Stimulated activated CD8-positive, alpha-beta memory T cell treated with anti-CD3 and anti-CD28 coated beads, Interleukin-12 subunit alpha, Interleukin-12 subunit beta, amount 100 ng/mL, for 24 hours (primary cell): ENCODE measurements around the gene SMC1B.
"Not testable (repeated sequence)": the region's sequence is repeated elsewhere in the genome, so short reads cannot be mapped to it uniquely, and the experiment has no call there.

Experiments
- DNase-seq: peaks from one replicate; pipeline ENCODE4 v3.0.0-alpha.2; 2020; ENCODE audit errors: extremely low read depth

Gene SMC1B

DNA sequence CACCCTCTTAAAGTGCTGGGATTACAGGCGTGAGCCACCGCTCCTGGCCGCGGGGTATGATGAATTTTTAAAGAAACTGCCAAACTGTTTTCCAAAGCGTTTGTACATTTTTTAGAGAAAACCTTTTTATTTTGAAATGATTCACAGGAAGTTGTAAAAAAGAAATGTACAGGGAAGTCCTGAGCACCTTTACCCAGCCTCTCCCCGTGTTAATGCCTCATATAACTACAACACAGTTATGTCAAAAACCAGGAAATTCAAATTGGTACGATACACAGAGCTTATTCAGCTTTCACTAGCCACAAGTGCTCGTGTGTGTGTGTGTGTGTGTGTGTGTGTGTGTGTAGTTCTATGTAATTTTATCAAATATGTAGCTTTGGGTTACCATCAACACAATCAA is 110.6 kb downstream of the SMC1B start:
- no peak for DNase-seq

DNA sequence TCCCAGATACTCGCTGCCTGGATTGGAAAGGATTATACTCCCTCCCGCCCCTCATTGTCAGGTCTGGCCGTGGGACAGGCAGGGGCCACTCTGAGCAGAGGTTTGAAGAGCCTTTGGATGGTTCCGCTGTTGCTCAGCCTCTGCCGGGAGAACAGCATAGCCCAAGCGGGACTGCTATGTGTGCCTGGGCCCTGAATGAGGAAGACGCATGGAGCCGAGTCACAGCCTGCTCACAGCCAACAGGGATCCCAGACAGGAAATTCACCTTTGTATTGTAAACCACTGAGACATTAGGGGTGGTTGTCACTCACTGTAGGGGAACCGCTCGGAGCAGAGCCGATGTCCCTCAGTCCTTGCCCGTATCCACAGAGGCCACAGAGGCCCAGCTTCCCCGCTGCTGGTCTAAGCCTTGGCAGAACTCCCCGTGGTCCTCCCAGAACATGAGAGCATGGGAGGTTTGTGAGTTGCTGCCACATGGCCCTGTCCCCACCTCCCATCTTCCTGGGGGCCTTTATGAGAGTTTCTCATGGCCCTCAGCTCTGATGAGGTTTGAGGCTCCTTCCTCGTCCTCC is 114.4 kb downstream of the SMC1B start:
- no peak for DNase-seq

DNA sequence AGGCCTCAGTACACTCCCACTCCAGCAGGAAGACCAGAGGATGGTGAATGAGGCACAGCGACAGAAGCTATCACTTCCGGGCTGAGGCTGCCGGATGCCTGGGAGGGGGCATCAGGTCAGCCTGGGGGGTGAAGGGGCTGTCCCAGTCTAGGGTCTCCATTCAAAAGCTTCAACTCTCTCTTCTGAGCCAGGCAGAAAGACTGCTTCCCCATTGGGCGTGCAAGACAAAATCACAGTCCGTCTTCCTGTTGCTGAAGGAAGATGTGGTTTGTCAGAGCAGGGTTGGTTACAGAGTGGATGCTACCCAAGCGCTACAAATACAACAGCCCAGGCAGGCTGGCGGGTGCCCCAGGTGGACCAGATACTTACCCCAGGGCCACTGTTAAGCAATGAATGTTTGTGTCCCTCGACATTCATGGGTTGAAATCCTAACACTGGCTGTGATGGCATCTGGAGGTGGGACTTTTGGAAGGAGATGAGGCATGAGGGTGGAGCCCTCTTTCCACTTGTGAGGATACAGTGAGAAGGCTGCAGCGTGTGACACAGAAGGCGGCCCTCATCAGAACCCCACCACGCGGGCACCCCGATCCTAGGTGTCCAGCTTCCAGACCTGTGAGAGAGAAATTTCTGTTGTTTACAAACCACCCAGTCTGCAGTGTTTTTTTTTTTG is 116.6 kb downstream of the SMC1B start:
- no peak for DNase-seq

DNA sequence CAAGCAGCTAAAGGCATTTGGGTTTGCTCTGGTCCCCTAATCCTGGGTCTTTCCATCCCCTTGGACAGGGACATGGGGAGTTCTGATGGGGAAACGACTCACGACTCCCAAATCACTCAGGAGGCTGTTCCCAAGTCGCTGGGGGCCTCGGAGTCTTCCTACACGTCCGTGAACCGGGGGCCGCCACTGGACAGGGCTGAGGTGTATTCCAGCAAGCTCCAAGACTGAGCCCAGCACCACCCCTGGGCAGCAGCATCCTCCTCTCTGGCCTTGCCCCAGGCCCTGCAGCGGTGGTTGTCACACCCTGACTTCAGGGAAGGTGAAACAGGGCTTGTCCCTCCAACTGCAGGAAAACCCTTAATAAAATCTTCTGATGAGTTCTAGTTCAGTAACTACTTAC is 117.9 kb downstream of the SMC1B start:
- no peak for DNase-seq

DNA sequence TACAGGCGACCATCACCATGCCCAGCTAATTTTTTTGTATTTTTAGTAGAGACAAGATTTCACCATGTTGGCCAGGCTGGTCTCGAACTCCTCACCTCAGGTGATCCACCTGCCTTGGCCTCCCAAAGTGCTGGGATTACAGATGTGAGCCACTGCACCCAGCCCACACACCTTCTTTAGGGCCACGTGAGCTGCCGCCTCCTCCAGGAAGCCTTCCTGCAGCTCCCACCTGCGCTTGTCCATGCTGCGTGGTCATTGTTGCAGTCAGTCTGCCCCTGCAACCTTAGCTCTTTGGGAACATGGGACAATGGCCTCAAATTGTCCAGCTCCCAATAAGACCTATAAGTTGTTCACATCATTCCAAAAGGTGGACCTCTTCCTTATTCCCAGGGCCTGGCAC is 118.4 kb downstream of the SMC1B start:
- not testable (repeated sequence) for DNase-seq
